ENCODE data around the gene FAM78A. TPM values are rescaled to one million over a fixed set of nuclear protein-coding genes. Genes with fewer than 3 reads are reported as not detected.

Gene FAM78A
- total RNA-seq, 1 experiment from 2014 or later: 0.84 TPM

DNA sequence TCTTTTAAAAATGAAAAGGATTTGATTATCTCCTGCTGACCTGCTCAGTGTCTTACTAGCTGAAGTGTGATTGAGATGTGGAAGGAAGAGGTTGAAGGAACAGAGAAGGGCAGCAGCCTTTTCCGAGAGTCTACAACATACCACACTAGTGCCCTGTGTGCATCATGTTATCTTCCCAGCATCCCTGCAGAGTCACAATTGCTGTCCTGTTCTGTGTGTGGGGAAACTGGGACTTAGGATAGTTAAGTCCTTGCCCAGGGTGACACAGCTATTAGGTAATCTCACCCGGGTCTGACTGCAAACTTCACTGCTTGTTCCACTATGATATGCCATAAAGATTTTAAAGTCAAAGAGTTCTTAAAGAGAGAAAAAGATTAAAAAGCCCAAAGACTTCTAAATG is 55.8 kb downstream of the FAM78A start:
- POLR2A ChIA-PET (ENCODE audit: low non-redundant PET): no interaction called here
- intact Hi-C loops (cut with micrococcal nuclease; ENCODE audit: unreplicated experiment): no loop called here
- H3K4me1 ChIP-seq (ENCODE audit: insufficient read depth, low read length, poor library complexity, severe bottlenecking): no peaks in the 10 kb centered on the region
- TF ChIP-seq EZH2 (IDR thresholded peaks at IDR 0.05; ENCODE audit: borderline replicate concordance, low read depth, low read length, poor library complexity, severe bottlenecking): no peak
- TF ChIP-seq, protein P1, sequence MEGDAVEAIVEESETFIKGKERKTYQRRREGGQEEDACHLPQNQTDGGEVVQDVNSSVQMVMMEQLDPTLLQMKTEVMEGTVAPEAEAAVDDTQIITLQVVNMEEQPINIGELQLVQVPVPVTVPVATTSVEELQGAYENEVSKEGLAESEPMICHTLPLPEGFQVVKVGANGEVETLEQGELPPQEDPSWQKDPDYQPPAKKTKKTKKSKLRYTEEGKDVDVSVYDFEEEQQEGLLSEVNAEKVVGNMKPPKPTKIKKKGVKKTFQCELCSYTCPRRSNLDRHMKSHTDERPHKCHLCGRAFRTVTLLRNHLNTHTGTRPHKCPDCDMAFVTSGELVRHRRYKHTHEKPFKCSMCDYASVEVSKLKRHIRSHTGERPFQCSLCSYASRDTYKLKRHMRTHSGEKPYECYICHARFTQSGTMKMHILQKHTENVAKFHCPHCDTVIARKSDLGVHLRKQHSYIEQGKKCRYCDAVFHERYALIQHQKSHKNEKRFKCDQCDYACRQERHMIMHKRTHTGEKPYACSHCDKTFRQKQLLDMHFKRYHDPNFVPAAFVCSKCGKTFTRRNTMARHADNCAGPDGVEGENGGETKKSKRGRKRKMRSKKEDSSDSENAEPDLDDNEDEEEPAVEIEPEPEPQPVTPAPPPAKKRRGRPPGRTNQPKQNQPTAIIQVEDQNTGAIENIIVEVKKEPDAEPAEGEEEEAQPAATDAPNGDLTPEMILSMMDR (conservative IDR thresholded peaks at IDR 0.05; ENCODE audit: low read depth, low read length): no peak
- DNase-seq (ENCODE audit: low spot score): no peak
- CTCF ChIA-PET: no interaction called here
- no peaks in the 10 kb centered on the region for H3K9me3 ChIP-seq (ENCODE audit: low read depth, low read length, poor library complexity, severe bottlenecking)
- no TSS peak for BruUV-seq (replicated peaks)
- H3K27ac ChIP-seq (ENCODE audit: low read depth, low read length, poor library complexity, severe bottlenecking): no peak overlapping the region
- H3K27me3 ChIP-seq (replicated peaks; ENCODE audit: insufficient read depth, low read depth, low read length, poor library complexity): no peaks in the 10 kb centered on the region
- no peak overlapping the region for H3K4me3 ChIP-seq (ENCODE audit: low read depth, low read length, poor library complexity, severe bottlenecking)
- peaks cover 4% of the 10 kb centered on the region for H3K36me3 ChIP-seq (ENCODE audit: insufficient read depth, low read length, poor library complexity, severe bottlenecking)

DNA sequence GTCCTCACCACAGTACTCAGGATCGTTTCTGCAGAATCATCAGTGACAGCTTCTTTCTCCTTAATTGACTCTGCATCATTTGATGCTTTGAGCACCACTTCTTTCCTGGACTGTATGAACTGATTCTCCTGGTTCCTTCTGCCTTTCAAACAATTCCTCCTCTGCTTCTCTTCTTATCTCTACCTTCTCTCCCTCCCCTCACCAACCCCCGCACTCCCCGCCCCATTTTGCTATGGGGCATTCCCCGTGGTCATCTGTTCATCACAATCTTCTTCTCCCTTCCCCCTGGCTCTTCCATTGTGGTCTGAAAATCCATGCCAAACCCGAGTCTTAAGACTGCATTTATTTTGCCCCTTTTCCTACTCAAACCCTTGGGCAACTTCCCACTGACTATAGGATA is 57.9 kb downstream of the FAM78A start:
- no peak overlapping the region for H3K27ac ChIP-seq (ENCODE audit: low read depth, low read length, poor library complexity, severe bottlenecking)
- no peak overlapping the region for H3K4me3 ChIP-seq (ENCODE audit: low read depth, low read length, poor library complexity, severe bottlenecking)
- no peaks in the 10 kb centered on the region for H3K9me3 ChIP-seq (ENCODE audit: low read depth, low read length, poor library complexity, severe bottlenecking)
- TF ChIP-seq EZH2 (IDR thresholded peaks at IDR 0.05; ENCODE audit: borderline replicate concordance, low read depth, low read length, poor library complexity, severe bottlenecking): no peak
- TF ChIP-seq, protein P1 (conservative IDR thresholded peaks at IDR 0.05; ENCODE audit: low read depth, low read length): no peak
- BruUV-seq (replicated peaks): no TSS peak
- H3K27me3 ChIP-seq (replicated peaks; ENCODE audit: insufficient read depth, low read depth, low read length, poor library complexity): no peaks in the 10 kb centered on the region
- H3K4me1 ChIP-seq (ENCODE audit: insufficient read depth, low read length, poor library complexity, severe bottlenecking): no peaks in the 10 kb centered on the region
- CTCF ChIA-PET: no interaction called here
- H3K36me3 ChIP-seq (ENCODE audit: insufficient read depth, low read length, poor library complexity, severe bottlenecking): no peaks in the 10 kb centered on the region
- intact Hi-C loops (cut with micrococcal nuclease; ENCODE audit: unreplicated experiment): no loop called here
- POLR2A ChIA-PET (ENCODE audit: low non-redundant PET): no interaction called here
- DNase-seq (ENCODE audit: low spot score): no peak

DNA sequence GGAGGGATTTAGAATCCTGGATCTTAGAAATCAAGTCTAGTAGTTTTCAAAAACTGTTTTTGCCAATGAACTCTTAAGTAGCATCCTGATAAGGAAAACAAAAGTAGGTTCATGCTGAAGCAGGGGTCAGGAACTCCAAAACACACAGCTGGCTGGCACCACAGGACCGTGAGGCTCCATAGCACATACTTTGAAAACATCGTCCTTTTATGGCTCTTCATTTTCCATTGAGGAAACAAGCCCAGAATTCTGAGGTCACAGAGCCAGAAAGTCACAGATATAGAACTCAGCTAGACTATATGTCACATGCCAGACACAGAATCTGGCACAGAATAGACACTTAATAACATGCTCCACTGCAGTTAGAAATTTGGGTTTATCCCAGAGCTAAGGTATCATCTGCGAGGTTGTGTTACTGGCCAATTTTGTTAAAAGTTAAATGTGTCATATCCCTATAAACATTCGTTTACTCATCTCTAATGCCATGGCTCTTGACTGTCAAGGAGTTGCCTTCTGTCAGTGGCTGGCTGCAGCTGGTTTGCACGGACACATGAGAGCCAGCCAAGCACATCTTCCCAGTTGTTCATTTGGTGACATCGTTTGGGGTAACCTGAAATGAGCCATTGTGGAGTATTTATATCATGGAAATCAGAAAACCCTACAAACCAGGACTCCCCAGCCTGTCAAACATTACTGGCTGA is 58.8 kb downstream of the FAM78A start:
- POLR2A ChIA-PET (ENCODE audit: low non-redundant PET): no interaction called here
- intact Hi-C loops (cut with micrococcal nuclease; ENCODE audit: unreplicated experiment): no loop called here
- Histone ChIP-seq H3K36me3 (ENCODE audit: insufficient read depth, low read length, poor library complexity, severe bottlenecking) (no peaks in the 10 kb centered on the region), H3K27ac (ENCODE audit: low read depth, low read length, poor library complexity, severe bottlenecking) (no peak overlapping the region), H3K4me1 (ENCODE audit: insufficient read depth, low read length, poor library complexity, severe bottlenecking) (no peaks in the 10 kb centered on the region), H3K4me3 (ENCODE audit: low read depth, low read length, poor library complexity, severe bottlenecking) (no peak overlapping the region), H3K9me3 (ENCODE audit: low read depth, low read length, poor library complexity, severe bottlenecking) (peaks cover 3% of the 10 kb centered on the region), H3K27me3 (replicated peaks; ENCODE audit: insufficient read depth, low read depth, low read length, poor library complexity) (no peaks in the 10 kb centered on the region)
- DNase-seq (ENCODE audit: low spot score): no peak
- CTCF ChIA-PET: no interaction called here
- BruUV-seq (replicated peaks): no TSS peak
- TF ChIP-seq, protein P1 (conservative IDR thresholded peaks at IDR 0.05; ENCODE audit: low read depth, low read length): no peak
- no peak for TF ChIP-seq EZH2 (IDR thresholded peaks at IDR 0.05; ENCODE audit: borderline replicate concordance, low read depth, low read length, poor library complexity, severe bottlenecking)

Data from A673 (cell line).